ENCODE measurements around the gene PDE8B.

GRCh38 chr5:77367741-77368140 is 157.3 kb downstream of the PDE8B start:
- TF ChIP-seq CTCF (IDR thresholded peaks at IDR 0.05) (no peak), EP300 (IDR thresholded peaks at IDR 0.05) (no peak)
